ENCODE results near the gene FATE1. TPM values are rescaled to one million over a fixed set of nuclear protein-coding genes. Genes with fewer than 3 reads are reported as not detected.

Gene FATE1
- total RNA-seq, 1 donor from 2014 or later, result not detected

GRCh38 chrX:151712253-151712652 lies 3.6 kb upstream of the FATE1 start:
- Mint-ChIP-seq H3K4me1 (no peaks in the 10 kb centered on the region), H3K4me3 (no peak overlapping the region), H3K27ac (no peak overlapping the region), H3K36me3 (ENCODE audit: low read depth) (no peaks in the 10 kb centered on the region), H3K9me3 (no peaks in the 10 kb centered on the region), H3K27me3 (no peaks in the 10 kb centered on the region)
- CTCF ChIA-PET, result no interaction called here
- intact Hi-C loops (cut with micrococcal nuclease), result no loop called here
- POLR2A ChIA-PET, result no interaction called here
- TF ChIP-seq, protein P1, sequence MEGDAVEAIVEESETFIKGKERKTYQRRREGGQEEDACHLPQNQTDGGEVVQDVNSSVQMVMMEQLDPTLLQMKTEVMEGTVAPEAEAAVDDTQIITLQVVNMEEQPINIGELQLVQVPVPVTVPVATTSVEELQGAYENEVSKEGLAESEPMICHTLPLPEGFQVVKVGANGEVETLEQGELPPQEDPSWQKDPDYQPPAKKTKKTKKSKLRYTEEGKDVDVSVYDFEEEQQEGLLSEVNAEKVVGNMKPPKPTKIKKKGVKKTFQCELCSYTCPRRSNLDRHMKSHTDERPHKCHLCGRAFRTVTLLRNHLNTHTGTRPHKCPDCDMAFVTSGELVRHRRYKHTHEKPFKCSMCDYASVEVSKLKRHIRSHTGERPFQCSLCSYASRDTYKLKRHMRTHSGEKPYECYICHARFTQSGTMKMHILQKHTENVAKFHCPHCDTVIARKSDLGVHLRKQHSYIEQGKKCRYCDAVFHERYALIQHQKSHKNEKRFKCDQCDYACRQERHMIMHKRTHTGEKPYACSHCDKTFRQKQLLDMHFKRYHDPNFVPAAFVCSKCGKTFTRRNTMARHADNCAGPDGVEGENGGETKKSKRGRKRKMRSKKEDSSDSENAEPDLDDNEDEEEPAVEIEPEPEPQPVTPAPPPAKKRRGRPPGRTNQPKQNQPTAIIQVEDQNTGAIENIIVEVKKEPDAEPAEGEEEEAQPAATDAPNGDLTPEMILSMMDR (IDR thresholded peaks at IDR 0.05), result no peak
- ATAC-seq (ENCODE audit: low read depth) (no peak), DNase-seq (no peak)

- intact Hi-C loops (cut with micrococcal nuclease), result no loop called here
- CTCF ChIA-PET, result no interaction called here
- H3K36me3 Mint-ChIP-seq (ENCODE audit: low read depth), result no peaks in the 10 kb centered on the region
- H3K4me3 Mint-ChIP-seq, result no peak overlapping the region
- H3K27me3 Mint-ChIP-seq, result no peaks in the 10 kb centered on the region
- POLR2A ChIA-PET, result no interaction called here
- DNase-seq (no peak), ATAC-seq (ENCODE audit: low read depth) (no peak)
- TF ChIP-seq, protein P1 (IDR thresholded peaks at IDR 0.05), result no peak
- no peak overlapping the region for H3K27ac Mint-ChIP-seq
- no peaks in the 10 kb centered on the region for H3K4me1 Mint-ChIP-seq
- no peaks in the 10 kb centered on the region for H3K9me3 Mint-ChIP-seq
Measured at GRCh38 chrX:151713849-151714248, 2.0 kb upstream of the FATE1 start.

- Mint-ChIP-seq H3K36me3 (ENCODE audit: low read depth) (no peaks in the 10 kb centered on the region), H3K27me3 (no peaks in the 10 kb centered on the region), H3K4me1 (no peaks in the 10 kb centered on the region), H3K27ac (no peak overlapping the region), H3K4me3 (no peak overlapping the region), H3K9me3 (no peaks in the 10 kb centered on the region)
- intact Hi-C loops (cut with micrococcal nuclease), result no loop called here
- CTCF ChIA-PET, result no interaction called here
- POLR2A ChIA-PET, result no interaction called here
- no peak for DNase-seq
- TF ChIP-seq, protein P1 (IDR thresholded peaks at IDR 0.05), result no peak
- ATAC-seq (ENCODE audit: low read depth), result no peak
Measured at GRCh38 chrX:151714362-151714761, 1.5 kb upstream of the FATE1 start.

DNA sequence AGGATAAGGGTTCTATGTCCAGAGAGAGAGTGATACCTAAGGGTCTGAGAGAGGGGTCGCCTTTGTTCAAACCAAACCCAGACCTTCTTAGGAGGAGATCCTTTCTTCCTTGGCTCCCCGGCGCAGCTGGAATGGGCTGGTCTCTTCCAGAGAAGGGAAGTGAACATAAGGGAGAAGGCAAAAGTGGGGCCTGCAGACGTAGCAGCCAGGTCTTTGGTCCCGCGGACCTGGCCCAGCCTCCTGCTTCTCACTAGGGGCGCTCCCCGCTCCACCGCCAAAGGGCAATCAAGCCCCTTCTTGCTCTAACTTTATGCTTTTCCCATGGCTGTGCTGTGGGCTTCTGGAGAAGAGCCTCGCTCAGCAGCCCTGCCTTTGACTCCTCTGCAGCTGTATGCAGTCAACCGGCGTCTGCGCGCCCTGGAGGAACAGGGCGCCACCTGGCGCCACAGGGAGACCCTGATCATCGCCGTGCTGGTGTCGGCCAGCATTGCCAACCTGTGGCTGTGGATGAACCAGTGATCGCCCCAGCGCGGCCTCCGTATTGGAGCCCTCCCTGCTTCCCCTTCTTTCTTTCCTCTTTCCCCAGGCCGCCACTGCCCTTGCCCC lies 6.5 kb downstream of the FATE1 start:
- no peak for ATAC-seq (ENCODE audit: low read depth)
- no peaks in the 10 kb centered on the region for H3K4me1 Mint-ChIP-seq
- intact Hi-C loops (cut with micrococcal nuclease), result no loop called here
- H3K9me3 Mint-ChIP-seq, result no peaks in the 10 kb centered on the region
- H3K27me3 Mint-ChIP-seq, result no peaks in the 10 kb centered on the region
- no peak for DNase-seq
- POLR2A ChIA-PET, result no interaction called here
- TF ChIP-seq, protein P1 (IDR thresholded peaks at IDR 0.05), result no peak
- CTCF ChIA-PET, result no interaction called here
- no peak overlapping the region for H3K4me3 Mint-ChIP-seq
- H3K36me3 Mint-ChIP-seq (ENCODE audit: low read depth), result no peaks in the 10 kb centered on the region
- H3K27ac Mint-ChIP-seq, result no peak overlapping the region

GRCh38 chrX:151723156-151723760 lies 7.4 kb downstream of the FATE1 start:
- intact Hi-C loops (cut with micrococcal nuclease), result no loop called here
- DNase-seq (no peak), ATAC-seq (ENCODE audit: low read depth) (no peak)
- H3K4me1 Mint-ChIP-seq, result no peaks in the 10 kb centered on the region
- no peaks in the 10 kb centered on the region for H3K9me3 Mint-ChIP-seq
- no peaks in the 10 kb centered on the region for H3K36me3 Mint-ChIP-seq (ENCODE audit: low read depth)
- H3K27ac Mint-ChIP-seq, result no peak overlapping the region
- no peaks in the 10 kb centered on the region for H3K27me3 Mint-ChIP-seq
- no peak overlapping the region for H3K4me3 Mint-ChIP-seq
- TF ChIP-seq, protein P1 (IDR thresholded peaks at IDR 0.05), result no peak
- ChIA-PET POLR2A (no interaction called here), CTCF (no interaction called here)

All from activated B cell treated with CpG ODN at 0.5 μM for 24 hours (primary cell).